Activated CD8-positive, alpha-beta memory T cell treated with anti-CD3 and anti-CD28 coated beads, Interleukin-2, amount 50 U/mL, for 48 hours (primary cell): Measurements from ENCODE around the gene HTT.
A peak's percentile ranks its signal among the peaks of the same experiment; 100 is the strongest.

ENCODE experiments used
- DNase-seq: peaks from one replicate; pipeline ENCODE4 v3.0.0-alpha.2; 2020

The HTT gene

DNA sequence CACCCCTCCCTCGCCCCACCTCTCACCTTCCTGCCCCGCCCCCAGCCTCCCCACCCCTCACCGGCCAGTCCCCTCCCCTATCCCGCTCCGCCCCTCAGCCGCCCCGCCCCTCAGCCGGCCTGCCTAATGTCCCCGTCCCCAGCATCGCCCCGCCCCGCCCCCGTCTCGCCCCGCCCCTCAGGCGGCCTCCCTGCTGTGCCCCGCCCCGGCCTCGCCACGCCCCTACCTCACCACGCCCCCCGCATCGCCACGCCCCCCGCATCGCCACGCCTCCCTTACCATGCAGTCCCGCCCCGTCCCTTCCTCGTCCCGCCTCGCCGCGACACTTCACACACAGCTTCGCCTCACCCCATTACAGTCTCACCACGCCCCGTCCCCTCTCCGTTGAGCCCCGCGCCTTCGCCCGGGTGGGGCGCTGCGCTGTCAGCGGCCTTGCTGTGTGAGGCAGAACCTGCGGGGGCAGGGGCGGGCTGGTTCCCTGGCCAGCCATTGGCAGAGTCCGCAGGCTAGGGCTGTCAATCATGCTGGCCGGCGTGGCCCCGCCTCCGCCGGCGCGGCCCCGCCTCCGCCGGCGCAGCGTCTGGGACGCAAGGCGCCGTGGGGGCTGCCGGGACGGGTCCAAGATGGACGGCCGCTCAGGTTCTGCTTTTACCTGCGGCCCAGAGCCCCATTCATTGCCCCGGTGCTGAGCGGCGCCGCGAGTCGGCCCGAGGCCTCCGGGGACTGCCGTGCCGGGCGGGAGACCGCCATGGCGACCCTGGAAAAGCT is at the start of gene HTT, which contains the start of gene HTT-AS:
Gene HTT (plus strand): TSS at position 604 of the 768 bp plus-strand sequence. CDS start 145 bp downstream, at position 749.
Gene HTT-AS (minus strand): TSS at position 461 of the 768 bp plus-strand sequence.
- DNase-seq: peak; percentile 98

DNA sequence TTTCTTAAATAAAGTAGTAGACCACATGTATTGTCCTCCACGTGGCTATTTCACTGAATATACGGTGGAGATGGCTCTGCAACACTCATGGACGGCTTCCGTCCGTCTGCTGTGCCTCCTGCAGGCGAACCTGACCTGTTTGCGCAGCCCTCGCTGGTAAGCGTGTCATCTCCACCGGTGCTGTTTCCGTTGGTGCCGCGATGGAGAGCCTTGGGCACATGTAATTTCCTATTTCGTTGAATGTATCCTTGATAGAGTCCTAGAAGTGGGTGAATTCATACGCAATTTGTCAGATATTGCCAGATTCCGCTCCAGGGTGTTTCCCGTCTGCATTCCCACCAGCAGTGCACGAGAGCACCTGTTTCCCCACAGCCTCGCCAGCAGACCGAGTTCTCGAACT is 48.6 kb upstream of the HTT start:
- DNase-seq: no peak

DNA sequence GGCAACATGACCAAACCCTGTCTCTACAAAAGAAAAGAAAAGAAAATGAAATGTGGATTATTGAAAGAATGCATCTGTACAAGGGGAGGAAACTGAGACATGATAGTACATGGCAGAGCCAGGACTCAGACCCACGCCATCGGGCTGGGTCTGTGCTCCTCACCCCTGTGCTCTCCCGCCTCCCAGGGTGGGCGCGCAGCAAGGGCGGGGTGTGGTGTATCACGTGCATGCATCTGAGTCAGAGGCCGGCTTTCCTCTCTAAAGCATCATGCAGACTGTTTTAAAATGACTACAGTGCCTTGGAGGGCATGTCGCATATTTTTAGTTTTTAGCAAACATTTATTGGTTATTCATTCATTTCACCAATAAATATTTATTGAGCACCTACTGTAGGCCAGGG is 47.9 kb upstream of the HTT start:
- no peak for DNase-seq

DNA sequence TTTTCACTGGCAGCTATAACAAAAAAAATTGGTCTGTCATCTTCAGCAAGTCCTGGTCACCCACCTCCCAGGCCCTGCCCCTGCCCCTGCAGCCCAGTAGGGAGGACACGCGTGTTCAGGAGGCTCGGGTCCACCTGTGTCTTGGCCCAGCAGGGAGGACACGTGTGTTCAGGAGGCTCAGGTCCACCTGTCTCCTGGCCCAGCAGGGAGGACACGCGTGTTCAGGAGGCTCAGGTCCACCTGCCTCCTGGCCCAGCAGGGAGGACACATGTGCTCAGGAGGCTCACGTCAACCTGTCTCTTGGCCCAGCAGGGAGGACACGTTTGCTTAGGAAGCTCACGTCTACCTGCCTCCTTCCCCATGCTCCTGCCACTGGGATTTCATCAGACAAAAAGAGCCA is 45.0 kb upstream of the HTT start:
- DNase-seq: no peak

DNA sequence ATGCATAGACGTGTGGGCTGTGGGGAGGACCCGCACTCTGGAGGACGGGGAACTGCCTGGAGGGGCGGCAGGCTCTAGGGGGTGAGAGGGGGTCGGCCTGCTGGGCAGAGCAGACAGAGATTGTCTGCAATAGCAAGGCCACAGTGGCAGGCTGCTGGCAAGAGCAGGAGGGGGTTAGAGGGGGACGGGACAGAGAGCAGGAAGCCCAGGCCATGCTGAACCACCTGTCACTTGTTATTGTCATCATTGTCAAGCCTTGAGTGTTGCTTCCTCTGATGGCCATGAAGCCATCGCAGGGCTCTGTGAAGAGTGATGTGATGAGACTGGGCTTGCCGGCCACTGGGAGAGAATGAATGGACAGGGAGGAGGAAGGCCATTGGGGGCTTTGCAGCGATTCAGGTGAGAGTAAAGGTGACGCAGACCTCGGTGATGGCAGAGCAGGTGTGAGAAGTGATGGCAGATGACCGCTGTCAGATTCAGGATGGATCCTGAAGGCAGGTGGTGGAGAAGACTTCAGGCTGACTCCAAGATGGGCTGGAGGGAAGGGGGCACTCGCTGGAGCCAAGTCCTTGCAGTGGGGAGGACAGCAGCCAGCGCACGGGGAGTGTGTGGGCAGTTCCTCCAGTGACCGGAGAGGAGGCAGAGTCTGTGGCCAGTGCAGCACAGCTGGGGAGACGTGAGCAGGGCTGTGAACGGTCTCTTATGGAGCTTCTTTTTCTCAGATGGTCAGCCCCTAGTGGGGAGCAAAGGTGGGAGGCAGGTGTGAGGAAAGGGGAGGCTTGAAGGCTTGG is 43.7 kb upstream of the HTT start:
- no peak for DNase-seq

DNA sequence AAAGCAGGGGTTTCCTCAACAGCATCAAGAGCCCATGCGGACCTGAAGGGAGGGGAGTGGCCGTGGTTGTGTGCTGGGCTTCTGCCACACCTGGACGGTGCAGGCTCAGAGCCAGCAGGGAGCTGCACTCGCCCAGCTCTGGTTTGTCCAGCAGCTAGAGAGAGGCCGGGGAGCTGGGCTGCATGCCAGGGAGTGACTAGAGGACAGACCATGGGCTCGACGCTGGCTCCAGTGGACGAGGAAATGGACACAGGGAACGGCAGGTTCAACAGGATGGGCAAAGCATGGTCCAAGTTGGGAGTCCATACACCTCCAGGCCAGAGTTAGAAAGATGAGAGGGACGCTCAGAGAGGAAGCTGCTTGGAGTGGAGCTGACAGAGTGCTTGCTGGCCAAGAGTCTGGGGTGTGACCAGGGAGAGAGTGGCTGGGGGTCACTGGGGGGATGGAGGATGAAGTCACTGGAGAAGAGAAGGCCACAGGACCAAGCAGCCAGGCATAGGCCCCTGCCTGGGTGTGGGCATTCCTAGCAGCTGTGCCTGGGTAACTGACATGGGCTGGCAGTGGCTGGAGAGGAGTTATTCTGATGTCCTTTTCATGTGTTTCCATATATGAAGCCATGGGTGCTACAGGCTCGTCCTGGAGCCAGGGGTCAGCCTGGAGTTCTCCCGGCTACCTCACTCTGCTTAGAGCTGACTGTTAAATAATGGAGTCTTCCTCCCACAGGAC is 43.0 kb upstream of the HTT start:
- no peak for DNase-seq

DNA sequence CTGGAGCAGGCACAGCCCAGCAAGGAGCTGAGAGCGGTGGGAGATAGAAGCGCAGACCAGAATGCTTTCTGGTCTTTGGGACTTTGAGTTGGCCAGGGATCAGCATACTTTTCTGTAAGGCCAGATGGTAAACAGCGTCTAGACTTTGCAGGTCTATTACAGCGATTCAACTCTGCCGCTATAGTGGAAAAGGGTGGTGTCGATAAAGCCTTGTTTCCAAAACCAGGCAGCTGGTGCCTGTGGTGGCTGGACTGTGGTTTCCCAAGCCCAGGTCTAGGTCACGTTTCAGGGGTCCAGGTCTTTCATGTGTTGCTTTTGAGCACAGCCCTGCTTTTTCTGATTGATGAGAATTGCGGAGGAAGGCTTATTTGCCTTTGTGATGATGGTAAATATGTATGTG is 40.2 kb upstream of the HTT start:
- DNase-seq: no peak

DNA sequence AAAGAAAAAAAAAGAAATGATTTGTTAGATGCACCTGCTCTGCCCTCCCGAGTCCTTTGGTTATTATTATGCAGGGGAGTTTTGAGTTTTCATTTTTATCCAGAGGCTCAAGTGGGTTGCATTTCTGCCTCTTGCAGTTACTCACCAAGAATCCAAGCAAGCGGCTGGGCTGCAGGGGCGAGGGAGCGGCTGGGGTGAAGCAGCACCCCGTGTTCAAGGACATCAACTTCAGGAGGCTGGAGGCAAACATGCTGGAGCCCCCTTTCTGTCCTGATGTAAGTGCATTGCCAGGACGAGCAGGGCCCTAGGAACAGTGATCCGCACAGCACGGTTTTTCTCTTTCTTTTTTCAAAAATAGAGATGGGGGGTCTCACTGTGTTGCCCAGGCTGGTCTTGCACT is 39.2 kb upstream of the HTT start:
- no peak for DNase-seq

DNA sequence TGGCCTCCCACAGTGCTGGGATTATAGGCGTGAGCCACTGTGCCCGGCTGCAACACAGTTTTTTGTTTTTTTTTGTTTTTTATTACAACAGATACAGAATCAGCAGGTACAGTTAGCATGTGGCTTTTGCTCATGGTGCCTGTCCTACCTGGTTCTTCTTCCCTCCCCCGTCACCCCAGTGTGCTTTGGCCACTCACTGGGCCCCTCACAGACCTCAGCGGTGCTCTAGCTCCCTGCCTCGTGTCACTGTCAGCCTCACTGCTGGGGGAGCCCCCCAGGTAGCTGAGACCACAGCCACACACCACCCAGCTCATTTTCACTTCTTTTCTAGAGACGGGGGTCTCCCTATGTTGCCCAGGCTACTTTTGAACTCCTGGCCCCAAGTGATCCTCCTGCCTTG is 38.8 kb upstream of the HTT start:
- DNase-seq: no peak

DNA sequence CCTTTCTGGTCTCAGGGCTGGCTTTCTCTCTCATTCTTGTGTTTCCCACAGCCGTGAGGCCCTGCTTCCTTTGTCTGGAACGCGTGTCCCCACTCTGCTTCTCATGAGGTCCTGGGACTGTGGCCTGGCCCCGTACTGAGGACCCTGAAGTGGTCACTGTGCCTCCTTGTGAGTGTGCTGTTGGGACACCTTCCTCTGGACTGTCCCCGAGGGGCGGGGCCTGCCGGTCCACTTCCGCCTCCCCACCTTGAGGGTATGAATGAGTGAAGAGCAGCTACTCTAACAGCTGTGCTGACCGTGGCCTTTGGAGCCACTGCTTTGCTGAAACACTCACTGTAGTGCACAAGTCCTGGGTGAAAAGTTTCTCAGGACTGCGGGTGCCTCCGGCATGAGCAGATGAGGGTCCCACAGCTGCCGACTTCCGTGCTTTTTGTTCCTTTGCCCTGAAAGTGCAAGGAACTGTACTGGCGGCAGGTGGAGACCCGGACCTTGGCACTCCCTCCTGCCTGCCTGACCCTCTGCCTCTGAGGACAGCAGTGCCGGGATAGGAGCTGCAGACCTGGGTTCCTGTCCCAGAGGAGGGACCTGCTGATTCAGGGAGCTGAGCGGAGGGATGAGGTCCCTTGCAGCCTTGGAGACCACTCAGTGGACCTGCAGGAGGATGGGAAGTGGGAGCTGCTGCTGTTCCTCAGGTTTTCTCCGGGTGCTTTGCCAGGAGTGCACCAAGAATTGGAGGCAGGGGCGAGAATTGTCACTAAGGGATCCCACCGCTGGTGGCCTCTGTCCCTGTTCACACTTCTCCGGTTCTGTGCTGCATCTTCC is 38.1 kb upstream of the HTT start:
- no peak for DNase-seq

DNA sequence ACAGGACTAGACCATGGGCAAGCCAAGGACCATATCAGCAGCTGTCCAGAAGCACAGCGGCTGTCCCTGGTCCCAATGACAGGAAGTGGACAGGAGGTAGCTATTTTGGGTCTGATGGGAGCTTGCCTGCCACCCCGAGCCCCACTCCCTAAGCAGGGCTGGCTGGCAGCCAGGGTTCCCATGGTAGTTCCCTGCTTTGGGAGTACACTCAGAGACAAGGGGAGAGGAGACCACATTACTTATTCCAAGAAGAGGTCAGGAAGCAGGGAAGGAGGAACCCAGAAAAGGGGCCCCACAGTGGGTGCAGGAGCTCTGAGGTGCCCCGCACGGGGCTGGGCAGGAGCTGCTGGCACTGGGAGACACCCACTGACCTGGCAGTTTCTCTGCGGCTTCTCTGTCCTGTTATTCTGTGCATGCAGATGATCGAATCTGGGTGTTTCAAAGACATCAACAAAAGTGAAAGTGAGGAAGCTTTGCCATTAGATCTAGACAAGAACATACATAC is 36.5 kb upstream of the HTT start:
- DNase-seq: no peak

DNA sequence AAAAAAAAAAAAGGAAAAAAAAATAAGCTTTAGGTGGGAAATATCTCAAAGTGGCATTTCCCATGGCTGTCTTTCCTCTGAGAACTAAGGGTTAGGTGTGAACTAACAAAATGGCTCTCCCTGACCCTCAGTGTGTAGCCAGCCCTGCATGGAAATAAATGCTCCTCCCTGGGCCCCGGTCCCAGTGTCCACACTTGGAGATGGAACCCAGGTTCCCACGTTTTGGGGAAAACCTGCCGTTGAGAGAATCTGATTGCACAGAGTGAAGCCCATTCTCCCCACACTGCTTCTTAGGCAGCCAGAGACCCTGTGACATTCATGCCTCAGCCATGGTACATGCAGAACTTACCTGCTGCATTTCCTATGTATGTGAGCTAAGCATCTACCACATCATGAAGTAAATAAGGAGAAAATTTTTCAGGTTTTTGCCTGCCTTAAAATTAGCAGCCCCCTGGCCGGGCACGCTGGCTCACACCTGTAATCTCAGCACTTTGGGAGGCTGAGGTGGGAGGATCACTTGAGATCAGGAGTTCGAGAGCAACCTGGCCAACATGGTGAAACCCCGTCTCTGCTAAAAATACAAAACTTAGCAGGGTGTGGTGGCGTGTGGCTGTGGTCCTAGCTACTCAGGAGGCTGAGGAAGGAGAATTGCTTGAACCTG is 34.6 kb upstream of the HTT start:
- no peak for DNase-seq

DNA sequence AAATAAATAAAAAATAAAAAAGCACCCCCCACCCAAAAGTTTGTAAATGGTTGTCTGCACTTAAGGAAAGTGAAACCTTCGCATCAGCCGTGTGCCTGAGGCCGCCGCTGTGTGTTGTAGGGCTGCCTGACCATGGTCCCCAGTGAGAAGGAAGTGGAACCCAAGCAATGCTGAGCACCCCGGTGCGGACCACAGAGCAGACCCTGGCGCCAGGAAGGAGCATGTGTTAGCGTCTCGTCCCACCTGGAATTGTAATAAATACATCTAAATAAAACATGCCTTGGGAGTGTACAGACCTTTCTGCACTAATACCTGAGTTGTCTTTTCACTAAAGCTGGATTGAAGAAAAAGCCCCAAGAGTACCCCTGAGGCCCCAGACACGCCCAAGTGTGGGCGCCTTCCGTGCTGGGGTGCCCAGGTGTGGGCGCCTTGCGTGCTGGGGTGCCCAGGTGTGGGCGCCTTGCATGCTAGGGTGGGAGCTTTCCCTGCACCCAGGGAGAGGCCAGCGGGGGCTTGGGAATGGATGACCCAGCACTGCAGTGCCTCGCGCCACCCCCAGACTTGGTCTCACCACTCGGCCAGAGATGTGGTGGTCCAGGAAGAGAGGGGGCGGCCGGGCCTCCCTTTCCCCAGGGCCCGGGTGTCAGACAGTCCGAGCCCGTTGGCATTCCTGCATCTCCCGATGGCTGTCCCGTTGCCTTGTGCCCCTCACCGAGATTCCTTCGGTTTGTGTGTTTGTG is 33.9 kb upstream of the HTT start:
- DNase-seq: no peak

DNA sequence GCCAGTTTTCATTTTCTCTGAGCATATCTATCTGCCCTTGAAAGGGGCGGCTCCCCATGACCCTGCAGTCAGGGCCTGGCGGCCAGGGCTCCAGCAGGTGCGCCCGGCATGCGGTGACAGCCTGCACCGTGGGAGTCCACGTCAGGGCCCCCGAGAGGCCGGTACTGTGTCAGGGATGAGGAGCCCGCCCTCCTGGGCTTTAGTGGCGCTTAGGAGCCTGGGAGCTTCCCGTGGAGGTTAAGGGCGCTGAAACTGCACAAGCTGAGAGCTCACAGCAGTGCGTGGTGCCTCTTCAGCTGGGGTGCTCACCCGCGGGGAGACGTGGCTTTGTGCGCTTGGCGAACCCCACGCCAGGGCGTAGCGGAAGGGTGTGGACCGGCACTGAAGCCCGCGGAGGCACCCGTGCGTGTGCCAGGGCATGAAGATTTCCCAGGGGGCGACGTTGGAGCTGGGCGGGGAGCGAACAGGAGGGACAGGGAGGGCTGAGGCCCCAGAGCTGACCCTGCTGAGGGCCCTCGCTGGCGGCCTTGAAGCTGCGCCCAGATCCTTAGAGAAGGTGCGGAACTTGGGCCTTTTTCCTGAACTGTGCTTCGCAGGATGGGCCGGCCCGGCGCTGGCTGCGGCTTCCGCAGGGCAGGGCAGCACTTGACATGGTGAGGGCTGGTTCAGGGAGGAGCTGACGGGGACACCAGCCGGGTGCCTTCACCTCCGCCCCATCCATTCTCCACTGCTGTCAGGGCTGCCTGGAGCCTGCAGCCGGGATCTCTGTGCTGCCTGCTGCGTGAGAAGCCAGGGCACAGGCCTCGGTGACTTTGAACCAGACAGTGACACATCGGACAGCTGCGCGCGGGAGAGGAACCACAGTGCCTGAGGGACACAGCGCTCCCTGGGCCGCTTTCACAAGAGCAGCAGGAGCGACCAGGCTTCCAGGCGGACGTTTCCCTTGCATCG is 33.0 kb upstream of the HTT start:
- peak; percentile 68 for DNase-seq

DNA sequence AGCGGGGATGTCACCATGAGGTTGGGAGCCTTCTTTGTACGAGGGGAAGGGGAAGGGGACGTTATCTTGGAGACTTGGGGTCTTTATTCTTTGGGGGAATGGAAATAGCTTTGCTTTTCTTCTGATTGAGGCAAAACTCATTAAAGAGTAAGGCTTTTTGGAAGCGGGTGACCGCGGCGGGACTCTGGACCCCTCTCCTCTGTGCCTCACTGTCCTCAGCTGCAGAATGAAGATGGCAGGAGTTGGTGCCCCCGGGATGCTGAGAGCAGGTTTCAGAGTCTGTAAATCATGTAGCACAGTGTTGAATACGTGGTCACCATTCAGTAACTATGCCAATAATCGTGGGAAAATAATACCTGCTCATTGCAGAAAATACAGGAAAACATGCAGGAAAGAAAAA is 32.3 kb upstream of the HTT start:
- DNase-seq: no peak

DNA sequence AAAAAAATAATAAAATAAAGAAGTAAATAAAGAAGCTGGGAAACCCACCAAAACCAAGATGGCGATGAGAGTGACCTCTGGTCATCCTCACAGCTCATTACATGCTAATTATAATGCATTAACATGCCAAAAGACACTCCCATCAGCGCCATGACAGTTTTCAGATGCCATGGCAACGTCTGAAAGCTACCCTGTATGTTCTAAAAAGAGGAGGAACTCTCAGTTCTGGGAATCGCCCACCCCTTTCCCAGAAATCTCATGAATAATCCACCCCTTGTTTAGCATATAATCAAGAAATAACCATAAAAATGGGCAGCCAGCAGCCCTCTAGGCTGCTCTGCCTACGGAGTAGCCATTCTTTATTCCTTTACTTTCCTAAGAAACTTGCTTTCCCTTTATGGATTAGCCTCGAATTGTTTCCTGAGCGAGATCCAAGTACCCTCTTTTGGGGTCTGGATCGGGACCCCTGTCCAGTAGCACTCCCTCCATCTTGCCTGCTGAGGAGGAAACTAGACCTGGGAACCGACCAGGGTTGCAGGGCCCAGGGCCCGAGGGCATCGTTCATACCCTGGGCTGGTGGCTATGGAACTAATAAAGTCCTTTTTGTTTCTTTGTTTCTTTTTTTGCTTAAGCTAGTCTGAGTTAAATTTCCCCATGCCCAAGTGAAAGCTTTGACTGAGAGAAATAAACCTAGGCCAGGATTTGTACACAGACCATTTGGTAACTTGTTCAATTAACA is 31.0 kb upstream of the HTT start:
- no peak for DNase-seq

DNA sequence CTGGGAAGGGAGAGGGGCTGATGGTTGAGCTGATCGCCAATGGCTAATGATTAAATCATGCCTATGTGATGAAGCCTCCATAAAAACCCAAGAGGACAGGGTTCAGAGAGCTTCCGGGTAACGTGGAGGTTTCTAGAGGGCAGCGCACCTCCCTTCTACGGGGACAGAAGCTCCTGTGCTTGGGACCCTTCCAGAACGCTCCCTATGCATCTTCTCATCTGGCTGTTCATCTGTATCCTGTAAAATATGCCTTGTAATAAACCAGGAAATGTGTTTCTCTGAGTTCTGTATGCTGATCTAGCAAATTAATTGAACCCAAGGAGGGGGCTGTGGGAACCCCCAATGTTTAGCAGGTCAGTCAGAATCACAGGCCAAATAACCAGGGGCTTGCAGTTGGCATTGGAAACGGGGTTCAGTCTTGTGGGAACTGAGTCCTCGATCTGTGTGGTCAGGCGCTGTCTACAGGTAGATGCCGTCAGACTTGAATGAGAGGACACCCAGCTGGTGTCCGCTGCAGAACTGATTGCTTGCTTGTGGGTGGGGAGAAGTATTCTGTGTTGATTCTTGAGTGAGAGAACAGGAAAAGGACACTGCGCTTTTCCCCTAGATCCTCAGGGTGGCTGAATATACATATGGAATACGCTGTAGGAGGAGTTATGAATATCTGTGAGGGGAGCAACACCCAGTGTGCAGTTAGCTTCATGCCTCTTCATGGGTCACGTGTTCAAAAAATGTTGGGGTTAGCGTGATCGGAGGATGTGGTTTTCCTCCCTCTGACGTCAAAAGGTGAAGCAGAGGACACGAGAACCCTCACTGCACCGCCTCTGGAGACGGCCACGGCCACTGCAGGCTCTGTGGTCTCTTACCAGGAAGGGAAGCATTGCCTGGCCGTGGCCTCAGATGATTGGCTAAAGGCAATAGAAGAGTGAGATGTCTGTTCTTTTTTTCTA is 29.3 kb upstream of the HTT start:
- peak; percentile 78 for DNase-seq

DNA sequence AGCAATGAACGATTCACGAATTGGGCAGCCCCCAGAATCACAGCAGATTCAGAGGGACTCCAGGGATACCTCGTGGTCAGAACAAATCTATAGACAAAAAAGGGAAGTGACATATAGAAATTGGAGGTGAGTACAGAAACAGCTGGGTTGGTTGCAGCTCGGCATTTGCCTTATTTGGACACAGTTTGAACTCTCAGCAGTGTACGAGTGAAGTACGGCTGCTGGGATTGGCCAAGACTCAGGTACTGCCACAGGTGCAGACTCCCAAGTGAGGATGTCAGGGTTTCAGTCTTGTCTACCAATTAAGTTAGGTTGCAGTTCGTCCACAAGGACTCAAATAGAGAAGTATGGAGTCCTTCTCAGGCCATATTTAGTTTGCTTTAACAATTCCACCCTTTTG is 28.3 kb upstream of the HTT start:
- no peak for DNase-seq
